Dermis blood vessel endothelial cell (primary cell): ENCODE measurements around the gene OXCT2. TPM values are rescaled to one million over a fixed set of nuclear protein-coding genes. Genes with fewer than 3 reads are reported as not detected.
"Not testable (repeated sequence)": the region's sequence is repeated elsewhere in the genome, so short reads cannot be mapped to it uniquely, and the experiment has no call there.

Experiments
- DNase-seq: peaks from one replicate; pipeline ENCODE4 v3.0.0; 2010
- total RNA-seq: library from RNA; depleted of rRNA; stranded (reverse); fragments of >200 nt; gene quantifications from 2 replicates; pipeline ENCODE4 v1.2.3, GENCODE V29; 2014

OXCT2 gene
- total RNA-seq, 1 donor from 2014 or later = 2.9 TPM

DNA sequence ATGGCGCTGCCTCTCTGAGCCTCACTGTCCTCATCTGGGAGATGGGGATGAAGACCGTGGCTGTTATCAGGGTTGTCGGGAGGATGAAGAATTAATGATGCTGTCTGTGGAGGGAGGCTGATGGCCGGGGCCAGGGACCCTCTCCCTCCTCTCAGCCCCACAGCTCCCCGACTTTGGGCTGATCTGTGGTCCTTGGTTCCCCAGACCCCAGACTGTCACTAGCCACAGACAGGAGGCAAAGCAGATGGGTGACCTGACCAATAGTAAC is 15.9 kb upstream of the OXCT2 start:
- DNase-seq = not testable (repeated sequence)

DNA sequence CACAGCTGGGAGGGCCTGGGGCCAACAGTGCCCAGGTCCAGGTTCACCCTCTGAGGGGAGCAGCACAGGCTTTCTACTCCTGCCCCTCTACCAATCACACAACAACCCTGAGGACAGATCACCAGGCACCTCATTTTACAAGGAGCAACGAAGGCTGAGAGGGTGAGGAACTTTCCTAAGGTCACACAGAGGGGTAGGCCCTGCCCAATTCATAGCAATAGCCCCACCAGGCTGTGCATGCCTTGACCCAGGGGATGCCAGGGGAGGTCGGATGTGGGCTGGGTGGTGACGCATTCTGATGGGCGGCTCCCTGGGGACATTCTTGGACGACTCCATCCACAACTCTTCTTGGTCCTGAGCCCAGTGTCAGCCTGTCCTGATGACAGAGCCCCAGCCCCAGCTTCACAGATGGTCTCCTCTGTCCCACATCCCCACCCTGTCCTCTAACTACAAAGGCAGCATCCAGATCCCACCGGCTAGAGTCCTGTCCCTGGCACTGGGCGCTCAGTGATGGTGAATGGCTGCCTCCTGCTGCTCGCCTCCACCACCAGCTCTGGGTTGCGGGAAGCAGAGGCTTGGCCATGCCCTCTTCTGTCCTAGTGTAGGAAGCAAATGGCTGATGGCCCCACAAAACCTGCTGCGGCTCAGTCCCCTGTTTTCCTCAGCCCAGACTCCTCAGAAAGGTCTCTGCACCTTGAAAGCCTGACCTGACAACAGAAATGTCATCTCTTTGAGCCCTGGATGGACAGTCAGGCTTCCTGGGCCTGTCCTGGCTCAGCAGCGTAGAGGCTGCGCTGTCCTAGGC is 15.4 kb upstream of the OXCT2 start:
- not testable (repeated sequence) for DNase-seq

DNA sequence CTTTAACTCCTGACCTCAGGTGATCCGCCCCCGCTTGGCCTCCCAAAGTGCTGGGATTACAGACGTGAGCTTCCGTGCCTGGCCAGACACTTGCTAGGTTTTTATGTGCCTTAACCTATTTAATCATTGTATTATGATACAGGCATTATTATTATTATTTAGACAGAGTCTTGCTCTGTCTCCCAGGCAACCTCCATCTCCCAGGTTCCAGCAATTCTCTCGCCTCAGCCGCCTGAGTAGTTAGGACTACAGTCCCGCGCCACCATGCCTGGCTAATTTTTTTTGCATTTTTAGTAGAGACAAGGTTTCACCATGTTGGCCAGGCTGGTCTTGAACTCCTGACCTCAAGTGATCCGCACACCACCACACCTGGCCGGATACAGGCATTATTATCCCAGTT is 11.5 kb upstream of the OXCT2 start:
- not testable (repeated sequence) for DNase-seq

DNA sequence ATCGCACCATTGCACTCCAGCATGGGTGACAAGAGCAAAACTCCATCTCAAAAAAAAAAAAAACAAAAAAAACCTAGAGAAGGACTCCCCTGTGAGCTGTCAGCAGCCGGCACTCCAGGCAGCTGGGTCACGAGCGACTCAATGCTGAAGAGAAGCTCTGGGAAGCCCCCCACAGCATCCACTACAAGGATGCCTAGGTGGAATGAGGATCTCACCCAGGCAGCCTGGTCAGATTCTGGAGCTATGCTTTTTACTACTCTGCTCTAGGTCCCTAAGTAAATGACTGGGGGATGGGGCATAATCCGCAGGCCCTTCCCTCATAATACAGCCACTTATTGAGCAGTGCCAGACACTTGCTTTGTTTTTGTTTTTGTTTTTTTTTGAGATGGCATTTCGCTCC is 11.0 kb upstream of the OXCT2 start:
- DNase-seq = no peak

DNA sequence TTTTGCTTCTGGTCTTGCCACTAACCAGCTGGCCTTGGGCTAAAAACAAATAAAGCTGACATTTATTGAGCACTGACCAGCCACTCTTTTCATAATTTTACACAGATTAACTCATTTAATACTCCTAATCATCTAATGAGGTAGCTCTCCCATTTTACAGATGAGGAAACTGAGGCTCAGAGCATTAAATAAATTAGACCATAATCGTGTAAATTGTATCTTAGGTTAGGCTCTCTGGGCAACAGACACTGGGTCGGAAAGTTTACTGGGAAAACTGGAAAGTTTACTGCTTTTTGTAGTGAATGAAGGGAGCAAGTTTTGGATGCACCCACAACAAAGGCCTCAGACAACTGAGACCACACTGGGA is 10.2 kb upstream of the OXCT2 start:
- DNase-seq = no peak

DNA sequence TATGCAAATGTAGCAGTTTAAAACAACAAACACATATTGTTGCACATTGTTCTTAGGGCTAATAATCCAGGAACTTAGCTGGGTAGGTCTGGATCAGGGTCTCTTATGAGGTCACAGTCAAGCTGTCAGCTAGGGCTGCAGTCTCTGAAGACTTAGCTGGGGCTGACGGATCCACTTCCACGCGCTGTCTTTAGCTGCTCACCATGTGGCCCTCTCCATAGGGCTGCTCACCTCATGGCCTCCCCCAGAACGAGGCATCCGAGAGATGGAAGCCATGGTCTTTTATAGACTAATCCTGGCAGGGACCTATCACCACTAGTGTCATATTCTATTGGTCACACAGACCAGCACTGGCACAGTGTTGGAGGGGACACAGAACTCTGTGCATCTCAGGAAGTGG is 8.7 kb upstream of the OXCT2 start:
- no peak for DNase-seq

DNA sequence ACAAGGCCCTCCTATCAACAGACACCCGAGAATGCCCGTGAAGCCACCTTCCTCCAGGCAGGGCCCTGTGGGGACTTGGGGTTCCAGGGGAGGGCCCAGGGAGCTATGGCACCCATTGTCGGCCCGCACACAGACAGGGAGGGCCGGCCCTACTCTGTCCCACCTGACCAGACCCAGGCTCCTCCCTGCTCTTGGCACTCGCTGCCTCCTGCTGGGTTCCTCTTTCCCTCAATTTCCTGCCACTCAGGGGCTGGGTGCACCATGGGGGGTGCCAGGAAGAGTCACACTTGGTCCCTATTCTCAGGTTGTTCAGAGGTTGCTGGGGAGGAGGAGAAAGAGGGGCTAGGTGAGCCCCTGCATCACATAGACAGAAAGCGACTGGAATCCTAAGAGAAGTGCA is 8.0 kb upstream of the OXCT2 start:
- DNase-seq = no peak

DNA sequence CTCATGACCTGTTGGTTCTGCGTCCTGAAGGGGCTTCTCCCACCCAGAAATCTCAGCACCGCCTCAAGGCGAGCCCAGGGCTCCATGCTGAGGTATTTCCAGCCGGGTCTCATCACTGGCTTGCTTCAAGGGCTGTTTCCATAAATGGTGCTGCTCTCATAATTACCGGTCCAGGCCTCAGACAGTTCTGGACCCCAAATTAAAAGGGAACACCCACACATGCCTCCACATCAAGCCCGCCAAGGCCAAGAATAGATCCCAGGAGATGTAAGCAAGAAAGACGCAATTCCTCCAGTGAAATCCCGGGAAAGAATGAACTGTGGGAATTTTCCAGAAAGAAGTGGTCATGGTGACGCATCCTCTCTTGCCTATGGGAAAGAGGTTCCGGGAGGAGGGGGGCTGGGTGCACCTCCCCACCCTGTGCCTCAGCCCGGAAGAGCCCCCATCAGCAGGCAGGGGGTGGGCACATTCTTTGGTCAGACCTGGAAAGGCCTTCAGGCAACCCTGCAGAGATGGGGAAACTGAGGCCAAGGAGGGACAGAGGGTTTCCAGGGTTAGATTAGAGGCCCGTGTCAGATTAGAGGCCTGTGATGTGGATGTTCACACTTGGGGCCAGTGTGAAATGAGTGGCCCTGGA is 7.4 kb upstream of the OXCT2 start:
- not testable (repeated sequence) for DNase-seq

DNA sequence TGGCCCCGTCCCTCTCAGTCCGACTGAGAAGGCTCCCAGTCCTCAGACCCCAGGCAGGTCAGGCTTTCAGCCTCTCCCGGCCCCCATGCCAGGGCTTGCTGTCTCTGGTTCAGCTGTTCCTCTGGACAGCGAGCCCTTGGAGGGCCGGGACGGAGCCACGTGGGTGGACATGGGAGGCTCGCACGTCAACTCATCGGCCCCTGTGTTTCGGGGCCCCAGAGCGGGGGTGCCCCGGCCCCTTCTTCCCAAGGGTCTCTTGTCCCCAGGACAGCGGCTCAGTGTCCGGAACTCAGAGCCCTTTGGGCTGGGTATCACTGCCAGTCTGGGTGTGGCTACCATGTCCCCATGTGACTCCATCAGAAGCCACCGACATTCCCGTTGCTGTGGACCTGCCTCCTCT is 6.7 kb upstream of the OXCT2 start:
- DNase-seq = not testable (repeated sequence)

DNA sequence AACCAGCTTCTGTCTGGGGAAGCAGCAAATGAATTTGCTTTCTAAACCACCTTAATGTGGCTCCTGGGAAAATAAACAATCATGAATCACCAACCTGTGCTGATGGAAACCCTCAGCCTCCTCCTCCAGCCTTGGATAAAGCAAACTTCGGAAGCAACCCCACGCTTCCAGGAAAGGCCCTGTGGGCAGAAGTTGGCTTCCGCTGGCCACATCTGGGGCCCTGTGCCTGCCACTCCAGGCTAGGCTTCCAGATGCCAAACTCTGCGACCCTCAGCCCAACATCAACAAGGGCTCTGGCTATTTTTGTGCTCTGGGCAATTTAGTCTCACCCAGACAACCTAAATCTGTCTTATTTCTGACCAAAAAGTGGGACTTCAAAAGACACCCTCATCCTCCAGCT is 6.2 kb upstream of the OXCT2 start:
- no peak for DNase-seq

DNA sequence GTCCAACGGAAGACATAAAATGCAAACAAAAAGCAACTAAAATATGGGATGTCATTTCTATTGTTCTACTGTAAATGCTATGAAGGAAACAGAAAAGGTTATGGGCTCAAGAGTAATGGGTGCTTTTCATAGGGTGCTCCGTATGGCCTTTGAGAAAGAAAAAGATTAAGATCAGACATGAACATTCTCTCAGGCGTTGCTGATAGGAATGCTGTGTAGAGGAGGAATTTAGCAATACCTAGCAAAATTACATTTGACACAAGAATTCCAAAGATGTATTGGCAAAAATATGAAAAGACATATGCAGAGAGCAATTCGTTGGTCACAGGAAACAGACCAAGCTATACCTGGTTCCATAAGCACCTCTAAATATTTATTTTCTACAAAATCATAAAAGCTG is 5.7 kb upstream of the OXCT2 start:
- DNase-seq = no peak

DNA sequence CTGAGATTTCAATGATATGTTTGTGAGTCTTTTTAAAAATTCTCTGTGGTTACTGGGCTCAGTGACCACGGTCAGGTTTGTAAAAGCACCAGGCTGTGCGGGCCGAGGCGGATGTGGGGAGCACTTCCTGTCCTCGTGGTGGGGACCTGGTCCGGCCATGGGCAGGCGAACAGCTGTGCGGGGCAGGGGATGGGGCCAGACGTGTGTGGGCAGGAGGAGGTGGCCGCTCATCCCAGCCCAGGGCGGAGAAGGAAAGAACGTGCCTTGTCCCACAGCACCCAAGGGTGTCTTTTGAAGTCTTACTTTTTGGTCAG is 5.2 kb upstream of the OXCT2 start:
- DNase-seq = no peak

DNA sequence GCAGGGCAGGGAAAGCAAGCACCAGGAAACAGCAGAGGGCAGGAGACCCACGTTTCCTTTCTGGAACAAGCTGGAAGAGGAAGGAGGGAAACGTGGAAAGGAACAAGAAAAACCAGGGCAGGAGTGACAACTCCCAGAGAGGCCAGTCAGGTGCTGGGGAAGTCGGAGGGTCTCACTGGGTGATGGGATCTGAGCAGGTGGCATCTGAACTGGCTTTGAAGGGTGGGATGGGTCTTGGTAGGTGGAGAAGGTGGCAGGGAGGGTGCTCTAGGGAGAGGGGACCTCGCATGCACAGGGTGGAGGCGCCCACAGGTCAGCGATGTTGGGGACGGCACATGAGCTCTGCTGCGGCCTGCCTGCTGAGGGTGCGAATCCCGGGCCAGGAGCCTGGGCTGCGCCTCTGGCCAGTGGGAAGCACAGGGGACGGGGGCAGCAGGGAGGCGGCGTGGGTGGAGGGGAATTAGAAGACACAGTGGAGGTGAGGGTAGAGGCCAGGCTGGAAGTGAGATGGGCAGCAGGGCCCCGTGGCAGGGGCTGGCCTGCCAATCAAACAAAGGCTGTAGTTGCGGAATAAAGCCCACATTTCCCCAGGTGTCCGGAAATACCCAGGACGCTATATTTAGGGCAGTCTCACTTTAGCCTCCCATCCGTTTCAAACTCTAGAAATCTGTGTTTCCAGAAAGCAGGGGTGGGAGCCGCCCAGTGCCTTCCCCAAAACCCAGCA is 4.7 kb upstream of the OXCT2 start:
- DNase-seq = not testable (repeated sequence)

DNA sequence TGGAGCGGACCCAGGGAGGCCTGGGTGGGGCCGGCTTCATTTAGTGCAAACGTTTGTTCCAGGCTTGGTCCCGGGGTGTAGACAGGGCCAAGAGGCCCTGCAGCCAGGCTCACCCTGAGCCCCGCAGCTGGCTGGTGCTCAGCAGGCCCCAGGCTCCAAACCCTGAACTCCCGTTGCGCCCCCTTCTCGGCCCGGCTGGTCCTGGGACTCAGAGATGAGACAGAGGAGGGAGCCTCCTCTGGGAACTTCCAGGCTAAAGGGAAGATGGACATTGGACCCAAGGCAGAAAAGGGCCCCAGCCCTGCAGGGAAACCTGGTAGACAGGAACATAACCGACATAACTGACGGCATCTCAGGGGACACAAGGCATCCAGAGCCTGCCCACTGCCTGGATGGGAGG is 4.0 kb upstream of the OXCT2 start:
- DNase-seq = not testable (repeated sequence)

DNA sequence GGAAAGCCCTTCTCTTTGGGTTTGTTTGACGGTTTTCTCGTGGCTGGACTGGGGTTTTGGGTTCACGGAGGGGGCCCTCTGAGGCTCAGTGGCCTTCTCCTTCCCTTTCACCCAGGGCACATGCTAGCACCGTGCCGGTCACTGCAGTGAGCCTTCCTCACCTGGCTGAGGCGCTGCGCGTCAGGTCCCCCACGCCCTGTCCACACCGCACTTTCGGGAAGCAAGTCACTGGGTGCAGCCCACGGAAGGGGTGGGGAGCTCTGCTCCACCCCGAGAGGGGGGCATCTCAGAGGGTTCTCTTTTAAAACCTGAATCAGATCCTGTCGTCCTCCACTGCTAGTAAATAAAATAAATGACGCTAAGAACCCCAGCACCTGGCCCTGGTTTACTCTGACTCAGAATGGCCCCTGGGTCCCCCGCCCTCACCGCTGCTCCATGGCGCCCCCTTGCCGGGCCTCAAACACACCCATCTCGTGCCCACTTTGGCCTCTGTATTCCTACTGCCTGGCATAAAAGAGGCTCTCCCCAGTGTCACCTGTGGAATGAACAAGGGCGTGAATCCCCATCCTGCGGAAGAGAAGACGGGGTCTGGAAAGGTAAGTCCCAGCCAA is 2.3 kb upstream of the OXCT2 start:
- DNase-seq = not testable (repeated sequence)

DNA sequence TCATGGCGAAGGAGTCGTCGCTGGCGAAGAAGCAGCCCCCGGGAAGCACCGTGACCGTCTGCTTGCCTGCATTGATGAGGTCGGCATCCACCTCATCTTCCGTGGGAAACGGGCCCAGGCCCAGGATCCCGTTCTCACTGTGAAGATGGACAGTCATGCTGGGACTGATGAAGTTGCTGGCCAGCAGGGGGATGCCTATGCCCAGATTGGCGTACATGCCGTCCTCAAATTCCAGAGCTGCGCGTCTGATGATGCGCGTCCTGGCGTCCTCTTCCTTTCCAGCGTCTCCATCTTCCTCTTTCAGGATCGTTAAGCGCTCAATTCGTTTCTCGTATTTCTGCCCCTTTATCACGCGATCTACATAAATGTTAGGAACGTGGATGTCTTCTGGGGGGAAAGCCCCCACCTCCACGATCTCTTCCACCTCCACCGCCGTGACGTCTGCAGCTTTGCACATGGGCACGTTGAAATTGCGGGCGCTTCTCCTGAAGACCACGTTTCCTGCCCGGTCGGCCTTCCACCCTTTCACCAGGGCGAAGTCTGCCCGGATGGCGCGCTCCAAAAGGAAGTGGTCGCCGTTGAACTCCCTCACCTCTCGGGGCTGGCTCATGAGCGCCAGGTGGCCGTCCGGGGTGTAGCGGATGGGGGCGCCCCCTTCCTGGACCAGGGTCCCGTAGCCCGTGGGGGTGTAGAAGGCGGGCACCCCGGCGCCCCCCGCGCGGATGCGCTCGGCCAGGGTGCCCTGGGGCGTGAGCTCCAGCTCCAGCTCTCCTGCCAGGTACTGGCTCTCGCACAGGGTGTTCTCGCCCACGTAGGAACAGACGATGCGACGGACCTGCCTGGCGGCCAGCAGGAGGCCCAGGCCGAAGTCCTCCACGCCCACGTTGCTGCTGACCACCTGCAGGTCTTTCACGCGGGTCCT is 787 bp downstream of the OXCT2 start:
- DNase-seq = not testable (repeated sequence)

DNA sequence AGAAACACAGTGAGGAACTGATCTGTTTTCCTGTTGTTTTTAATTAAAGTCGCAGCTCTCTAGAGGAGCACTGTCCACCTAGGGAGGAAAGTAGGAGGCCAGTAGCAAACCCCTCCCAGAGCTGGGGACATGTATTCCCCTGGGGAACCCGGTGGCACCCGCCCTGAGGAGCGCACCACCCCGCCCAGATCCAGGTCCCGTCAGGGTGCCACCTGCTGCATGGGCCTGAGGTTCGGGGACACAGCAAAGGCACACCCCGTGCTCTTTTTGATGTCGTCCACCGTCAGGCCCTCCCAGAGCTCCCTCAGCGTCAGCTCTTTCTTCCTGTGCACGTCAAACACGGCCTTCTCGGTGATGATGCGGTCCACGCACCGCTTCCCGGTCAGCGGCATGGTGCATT is 1.6 kb downstream of the OXCT2 start:
- DNase-seq = not testable (repeated sequence)

DNA sequence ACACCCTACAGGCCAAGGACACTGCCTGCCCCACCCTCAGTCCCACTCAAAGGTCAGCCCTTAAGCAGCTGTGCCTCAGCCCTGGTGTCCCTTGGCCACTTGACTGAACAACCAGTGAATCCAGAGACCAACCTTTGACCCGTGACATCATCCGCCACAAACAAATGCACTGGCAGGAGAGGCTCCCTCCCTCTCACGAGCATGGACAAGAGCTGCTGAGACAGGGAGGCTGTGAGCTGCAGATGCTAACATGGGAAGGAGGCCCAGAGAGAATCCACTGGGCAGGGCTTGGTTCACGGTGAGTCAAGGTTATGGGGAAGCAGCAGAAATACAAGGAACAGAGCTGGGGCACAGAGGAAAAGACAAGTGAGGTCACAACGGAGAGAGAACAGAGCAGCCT is 4.7 kb downstream of the OXCT2 start:
- DNase-seq = not testable (repeated sequence)

DNA sequence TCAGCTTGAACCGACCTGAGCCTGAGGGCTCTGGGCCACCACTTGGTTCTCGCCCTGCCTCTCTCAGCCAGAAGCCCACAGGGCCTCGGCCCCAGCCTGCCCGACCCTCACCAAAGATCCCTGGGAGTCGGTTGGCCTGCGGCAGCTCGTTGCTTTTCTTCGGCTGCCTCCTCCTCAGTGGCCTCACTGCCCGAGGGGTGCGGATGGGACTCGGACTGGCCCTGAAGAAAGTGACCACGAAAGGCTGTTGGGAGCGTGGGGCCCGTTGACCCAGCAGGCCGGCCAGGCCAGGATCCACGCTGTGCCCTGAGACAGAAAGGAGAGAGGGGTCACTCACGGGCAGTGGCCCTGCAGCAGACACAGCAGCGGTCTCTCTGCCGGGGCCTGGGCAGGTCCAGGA is 6.6 kb downstream of the OXCT2 start:
- DNase-seq = not testable (repeated sequence)

DNA sequence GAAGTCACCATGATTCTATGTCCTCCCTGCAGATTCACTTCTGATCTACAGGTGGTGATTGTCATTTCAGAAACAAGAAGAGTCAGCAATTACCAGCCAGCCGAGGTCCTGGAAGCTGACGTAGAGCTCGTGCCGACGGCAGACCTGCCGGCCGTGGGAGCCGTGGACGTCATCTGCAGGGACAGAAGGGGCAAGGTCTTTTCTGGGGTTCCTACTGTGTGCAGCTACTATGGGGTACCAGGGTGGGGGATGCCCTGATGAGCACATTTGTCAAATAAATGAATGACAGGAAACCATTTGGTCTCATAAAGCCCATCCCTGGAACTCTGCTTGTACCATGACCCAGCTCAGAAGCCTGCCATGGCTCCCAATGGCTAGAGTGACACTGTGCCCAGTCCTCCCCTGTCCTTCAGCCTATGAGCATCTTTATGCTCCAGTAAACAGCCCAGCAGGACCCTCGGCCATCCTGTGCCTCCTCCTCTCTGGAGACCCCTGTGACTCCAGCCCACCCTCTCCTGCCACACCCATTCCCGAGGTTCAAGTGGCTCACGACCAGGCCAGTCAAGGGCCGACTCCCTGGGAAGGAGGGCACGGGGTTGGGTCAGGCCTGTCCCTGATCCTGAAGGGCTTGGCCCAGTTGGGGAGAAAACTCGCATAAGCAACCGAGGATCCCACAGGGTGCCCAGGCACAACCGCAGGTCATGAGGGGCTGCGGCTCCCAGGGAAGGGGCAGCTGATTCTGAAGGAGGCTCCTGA is 7.4 kb downstream of the OXCT2 start:
- DNase-seq = not testable (repeated sequence)
